ENCODE results near the gene IMMT.
"Not testable (repeated sequence)": the region's sequence is repeated elsewhere in the genome, so short reads cannot be mapped to it uniquely, and the experiment has no call there.

IMMT gene

GRCh38 chr2:86225581-86225980, 30.3 kb upstream of the IMMT start:
- DNase-seq: peak; percentile 49

DNA sequence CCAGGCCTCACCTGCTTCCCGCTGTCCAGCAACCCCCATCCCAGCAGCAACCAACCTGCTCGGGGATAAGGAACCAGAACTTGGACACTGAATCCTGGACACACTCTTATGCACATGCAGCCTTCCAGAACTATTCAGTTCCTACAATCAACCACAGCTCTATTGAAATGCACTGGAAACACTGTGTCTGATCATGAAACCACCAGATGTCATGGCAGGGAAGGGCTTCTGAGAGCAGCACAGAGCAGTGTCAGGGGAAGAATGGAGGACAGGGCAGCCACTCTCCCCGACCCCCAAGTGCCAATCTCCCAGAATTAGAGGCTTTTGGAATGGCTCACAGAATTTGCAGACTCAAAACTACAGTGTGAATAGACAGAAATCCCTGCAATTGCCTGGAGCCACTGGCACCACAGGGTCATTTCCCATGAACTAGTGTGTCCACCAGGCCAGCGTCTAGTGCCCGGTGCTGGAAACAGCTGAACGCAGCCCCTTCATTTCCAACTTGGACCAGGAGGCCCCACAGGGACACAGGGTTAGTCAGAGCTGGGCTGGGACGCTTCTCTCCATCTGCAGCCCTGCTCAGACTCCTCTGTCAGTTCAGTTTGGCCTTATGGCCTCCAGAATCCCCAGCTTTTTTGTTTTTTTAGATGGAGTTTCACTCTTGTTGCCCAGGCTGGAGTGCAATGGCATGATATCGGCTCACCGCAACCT, 29.5 kb upstream of the IMMT start:
- DNase-seq: no peak

GRCh38 chr2:86223927-86224560, 28.8 kb upstream of the IMMT start:
- DNase-seq: no peak

- DNase-seq: no peak
Observed at GRCh38 chr2:86223140-86223926, 28.1 kb upstream of the IMMT start.

- DNase-seq: peak; percentile 67
Observed at GRCh38 chr2:86221066-86221684, 25.9 kb upstream of the IMMT start.

DNA sequence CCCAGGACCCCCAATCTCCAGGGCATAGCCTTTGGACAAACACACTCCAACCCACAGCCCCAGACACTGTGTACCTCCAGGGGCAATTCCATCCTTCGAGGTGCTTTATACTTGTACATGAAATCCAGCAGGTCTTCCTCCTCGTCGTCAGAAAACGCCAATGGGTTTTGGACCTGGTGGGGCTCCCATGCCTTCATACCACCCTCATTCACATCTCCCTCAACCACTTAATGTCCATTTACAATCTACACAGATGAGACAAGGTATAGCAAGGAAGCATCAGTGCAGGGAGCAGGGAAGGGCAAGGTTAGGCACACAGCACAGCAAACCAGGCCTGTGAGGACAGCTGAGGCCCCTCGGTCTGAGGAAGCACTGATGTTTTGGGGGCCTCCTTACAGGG, 24.6 kb upstream of the IMMT start:
- DNase-seq: no peak

- DNase-seq: no peak
Observed at GRCh38 chr2:86218124-86218523, 22.9 kb upstream of the IMMT start.

DNA sequence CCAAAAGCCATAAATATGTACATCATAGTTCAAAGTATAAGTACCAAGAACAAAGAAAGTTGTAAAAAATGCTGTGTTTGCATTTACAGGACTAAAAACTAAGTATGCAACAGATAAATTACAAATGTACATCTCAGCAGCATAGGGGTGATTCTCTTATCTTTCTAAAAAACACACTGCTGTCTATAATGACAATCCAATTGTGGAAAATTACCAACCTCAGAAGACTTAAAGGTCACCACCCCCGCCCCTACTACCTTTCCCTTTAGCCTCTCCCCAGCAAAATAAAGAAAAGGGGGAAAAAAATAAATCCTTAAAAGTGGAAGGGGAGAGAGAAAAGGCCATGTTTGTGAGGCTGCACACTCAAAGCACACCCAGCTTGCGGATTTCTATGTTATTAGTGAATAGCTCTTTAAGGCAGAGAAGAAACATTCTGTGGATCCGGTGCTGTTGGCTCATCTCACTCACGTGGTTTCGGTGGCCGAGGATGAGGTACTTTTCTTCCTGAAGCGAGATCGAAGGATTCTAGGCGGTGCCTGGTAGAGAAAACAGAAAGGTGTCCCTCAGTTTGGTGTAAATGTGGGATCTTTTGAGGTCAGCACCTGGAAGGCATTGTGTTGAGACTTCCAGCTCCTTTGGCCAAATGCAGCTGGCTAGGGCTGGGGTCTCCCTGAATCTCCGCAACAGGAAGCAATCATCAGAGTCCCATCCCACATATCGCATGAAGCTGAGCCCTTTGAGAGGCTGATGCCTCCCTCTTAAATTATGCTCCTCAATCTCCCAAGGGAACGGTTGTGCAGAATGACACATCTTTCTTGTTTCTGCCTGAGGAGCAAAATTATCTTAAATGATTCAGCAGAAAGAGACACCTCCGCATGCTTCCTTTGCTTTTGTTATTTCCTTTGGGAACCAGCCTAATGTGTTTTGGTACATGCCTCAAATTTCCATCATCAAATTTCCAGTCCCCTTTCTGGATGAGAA, 21.6 kb upstream of the IMMT start:
- DNase-seq: no peak

DNA sequence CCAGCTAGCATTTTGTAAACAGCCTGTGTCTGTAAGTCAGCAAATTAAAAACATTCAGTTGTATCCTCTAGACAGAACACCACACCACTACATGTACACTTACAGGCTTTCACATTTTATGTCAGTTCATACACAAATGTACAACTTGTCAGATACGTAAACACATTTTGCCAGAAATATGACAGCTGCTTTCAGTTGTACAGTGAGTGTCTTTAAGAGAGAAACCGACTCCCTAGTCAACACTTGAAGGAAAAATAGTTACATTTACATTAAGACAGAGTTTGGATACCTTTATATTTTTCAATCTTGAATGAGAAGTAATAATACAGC, 19.2 kb upstream of the IMMT start:
- no peak for DNase-seq

DNA sequence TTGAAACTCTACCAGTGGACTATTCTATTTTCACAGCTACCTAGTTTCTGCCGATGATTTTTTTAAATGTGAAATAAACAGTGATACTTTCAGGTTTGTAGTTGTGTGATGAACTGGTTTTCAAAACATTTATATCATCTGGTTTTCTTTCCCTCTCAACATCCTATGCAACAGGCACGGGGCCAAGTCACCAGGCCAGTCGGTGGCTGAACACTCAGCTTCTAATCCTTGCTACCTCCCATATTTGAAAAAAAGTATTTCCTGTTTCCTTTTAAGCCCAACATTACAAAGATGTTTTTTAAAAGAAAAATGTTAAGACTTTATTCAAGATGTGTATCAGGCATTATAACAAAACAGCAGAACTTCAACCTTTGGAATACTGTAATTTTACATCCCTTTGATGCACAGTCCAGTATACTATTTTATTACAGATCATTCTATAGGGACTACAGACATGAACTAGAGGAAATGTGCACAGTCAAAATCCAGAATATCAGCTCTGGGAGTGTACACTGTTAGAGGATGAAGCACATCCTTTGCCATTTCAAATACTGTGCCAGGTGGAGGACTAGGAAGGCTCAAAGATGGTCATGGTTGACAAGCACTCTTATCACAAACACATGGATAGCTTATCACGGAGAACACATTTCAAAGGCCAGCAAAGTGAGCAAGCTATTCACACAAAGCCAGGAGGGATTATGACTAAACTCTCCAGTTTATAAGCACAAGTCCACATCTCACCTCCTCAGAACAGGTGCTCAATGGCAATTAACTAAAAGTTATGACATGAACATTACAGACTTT, 18.6 kb upstream of the IMMT start:
- no peak for DNase-seq

DNA sequence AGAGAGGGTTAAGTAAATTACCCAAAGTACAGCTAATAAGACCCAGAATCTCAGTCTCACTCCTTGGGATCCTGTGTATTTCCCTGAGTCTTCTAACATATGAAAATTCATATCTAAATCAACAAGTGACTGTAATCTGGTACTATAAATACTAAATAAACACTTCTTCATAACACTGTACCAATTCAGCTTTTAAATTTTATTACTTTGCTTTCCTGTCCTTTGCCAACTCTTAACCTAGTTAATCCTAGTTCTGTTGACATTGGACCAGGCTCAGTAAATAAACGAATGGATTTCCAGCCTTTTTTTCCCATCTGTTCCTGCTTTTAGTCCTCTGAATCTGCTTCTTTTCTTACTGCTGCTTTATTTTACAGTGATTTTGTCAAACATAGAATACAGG, 17.8 kb upstream of the IMMT start:
- no peak for DNase-seq

- no peak for DNase-seq
Observed at GRCh38 chr2:86211796-86212188, 16.5 kb upstream of the IMMT start.

DNA sequence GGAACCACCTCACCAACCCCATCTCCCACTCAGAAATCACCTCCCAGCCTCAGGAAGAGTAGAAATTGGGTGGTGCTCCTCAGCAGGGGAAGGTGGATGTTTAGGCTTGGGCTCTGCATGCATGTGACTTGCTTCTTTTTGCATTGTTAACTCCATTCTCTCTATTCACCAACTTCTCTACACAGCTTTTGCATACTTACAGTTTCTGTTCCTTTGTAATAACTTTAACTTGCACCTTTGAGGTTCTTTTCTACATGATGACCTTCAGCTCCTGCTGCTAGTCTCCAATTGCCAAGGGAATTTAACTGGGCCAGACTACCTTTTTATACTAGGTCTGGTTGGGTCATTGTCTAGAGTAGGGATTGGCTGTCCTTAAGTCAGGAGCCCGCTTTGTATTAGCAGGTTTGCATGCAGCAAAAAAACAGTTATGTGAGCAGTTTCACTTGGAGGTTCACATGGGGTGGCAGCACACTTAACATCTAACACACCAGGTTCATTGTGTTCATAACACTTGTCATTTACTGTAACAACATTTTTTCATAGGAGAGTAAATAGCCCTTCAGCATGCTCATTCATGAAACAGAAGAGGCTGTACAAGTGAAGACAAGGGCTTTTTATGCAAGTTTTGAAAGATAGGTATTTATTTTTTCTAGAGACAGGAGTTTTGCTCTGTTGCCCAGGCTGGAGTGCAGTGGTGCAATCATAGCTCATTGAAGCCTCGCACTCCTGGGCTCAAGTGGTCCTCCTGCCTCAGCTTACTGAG, 16.0 kb upstream of the IMMT start:
- no peak for DNase-seq

DNA sequence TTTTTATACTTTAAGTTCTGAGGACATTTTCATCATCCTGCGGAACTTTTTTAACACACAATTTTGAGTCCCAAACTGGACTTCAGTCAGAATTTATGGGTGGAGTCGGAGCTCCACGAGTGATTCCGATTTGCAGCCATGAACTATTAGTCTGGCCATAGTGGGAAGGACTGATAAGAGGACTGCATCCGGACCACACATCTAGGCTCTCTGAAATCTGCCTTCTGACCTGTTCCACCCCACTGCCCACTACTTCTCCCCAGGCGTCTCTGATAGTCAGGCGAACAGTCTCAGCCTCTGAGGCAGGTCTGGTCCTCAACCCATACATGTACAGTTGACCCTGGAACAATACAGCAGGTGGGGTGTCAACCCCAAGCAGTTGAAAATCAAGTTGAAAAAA, 9.2 kb upstream of the IMMT start:
- no peak for DNase-seq

DNA sequence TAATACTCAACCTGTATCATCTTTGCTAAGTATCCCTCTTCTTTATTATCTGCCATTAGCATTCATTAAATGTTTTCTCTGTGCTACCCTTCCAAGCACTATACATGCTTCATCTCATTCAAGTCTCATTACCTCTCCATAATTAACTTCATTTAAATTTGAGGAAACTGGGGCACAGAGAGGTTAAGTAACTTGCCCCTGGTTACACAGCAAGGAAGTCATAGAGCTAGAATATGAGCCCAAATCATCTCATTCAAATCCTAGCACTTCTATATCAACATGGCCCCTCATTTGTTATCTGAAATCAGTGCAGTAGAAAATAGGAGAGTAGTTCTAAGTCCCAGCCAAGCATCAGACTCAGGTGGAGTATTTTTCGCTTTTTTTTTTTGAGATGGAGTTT, 8.4 kb upstream of the IMMT start:
- DNase-seq: no peak

DNA sequence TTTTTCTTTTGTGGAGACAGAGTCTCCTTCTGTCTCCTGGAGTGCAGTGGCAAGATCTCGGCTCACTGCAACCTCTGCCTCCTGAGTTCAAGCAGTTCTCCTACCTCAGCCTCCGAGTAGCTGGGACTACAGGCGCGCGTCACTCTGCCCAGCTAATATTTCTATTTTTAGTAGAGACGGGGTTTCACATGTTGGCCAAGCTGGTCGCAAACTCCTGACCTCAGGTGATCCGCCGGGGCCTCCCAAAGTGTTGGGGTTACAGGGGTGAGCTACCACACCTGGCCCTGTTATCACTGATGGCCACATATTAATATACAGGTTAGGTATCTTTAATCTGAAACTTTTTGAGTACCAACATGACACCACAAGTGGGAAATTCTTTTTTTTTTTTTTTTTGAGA, 7.4 kb upstream of the IMMT start:
- no peak for DNase-seq

DNA sequence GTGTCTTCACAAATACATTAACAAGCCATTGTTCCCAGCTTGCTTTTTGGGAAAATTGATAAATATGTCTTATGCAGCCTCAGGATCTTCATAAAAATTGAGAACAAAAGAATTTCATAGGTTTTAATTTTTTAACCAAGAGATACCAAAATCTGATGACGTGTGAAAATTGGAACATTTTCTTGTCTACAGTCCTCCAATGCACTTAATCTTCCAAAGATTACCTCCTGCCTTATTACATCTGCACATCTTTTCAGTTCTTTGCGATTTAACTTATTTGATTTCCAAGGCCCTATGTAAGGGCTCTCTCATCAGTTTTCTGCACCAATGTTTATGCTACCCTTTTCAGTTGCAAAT, 7.1 kb upstream of the IMMT start:
- no peak for DNase-seq

GRCh38 chr2:86201671-86202335, 6.5 kb upstream of the IMMT start:
- DNase-seq: no peak

DNA sequence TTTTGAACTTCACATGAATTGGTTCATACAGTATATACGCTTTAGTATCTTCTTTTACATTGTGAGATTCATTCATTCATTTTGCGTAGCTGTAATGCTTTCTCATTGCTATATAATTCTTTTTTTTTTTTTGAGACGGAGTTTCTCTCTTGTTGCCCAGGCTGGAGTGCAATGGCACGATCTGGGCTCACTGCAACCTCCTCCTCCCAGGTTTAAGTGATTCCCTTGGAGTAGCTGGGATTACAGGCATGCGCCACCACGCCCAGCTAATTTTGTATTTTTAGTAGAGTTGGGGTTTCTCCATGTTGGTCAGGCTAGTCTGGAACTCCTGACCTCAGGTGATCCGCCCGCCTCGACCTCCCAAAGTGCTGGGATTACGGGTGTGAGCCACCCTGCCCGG, 5.3 kb upstream of the IMMT start:
- not testable (repeated sequence) for DNase-seq

DNA sequence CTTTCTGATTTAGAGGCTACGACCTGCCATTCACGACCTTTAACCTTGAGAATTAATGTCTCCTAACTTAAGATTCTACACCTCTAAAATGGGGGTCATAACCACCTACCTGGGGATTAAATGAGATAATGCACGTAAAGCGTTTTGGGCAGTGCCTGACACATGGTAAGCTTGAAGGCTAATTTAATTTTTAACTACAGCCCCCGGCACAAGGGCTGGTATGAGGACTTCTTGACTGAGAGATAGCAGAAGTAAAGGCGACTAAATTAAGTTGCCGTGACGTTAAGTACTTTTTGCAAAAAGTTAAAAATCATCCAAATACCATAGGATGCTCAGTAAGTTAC, 4.5 kb upstream of the IMMT start:
- no peak for DNase-seq
